UCSD-AML1 (cell line): Measurements from ENCODE around the gene SPDYE16.
"Not testable (repeated sequence)": the region's sequence is repeated elsewhere in the genome, so short reads cannot be mapped to it uniquely, and the experiment has no call there.

ENCODE experiments used
- DNase-seq: peaks from one replicate; lab custom pipeline; 2025; ENCODE audit not compliant: unreplicated experiment; lab: John Stamatoyannopoulos, UW

SPDYE16 gene

GRCh38 chr7:76505168-76506080, 37.7 kb downstream of the SPDYE16 start:
- no peak for DNase-seq

DNA sequence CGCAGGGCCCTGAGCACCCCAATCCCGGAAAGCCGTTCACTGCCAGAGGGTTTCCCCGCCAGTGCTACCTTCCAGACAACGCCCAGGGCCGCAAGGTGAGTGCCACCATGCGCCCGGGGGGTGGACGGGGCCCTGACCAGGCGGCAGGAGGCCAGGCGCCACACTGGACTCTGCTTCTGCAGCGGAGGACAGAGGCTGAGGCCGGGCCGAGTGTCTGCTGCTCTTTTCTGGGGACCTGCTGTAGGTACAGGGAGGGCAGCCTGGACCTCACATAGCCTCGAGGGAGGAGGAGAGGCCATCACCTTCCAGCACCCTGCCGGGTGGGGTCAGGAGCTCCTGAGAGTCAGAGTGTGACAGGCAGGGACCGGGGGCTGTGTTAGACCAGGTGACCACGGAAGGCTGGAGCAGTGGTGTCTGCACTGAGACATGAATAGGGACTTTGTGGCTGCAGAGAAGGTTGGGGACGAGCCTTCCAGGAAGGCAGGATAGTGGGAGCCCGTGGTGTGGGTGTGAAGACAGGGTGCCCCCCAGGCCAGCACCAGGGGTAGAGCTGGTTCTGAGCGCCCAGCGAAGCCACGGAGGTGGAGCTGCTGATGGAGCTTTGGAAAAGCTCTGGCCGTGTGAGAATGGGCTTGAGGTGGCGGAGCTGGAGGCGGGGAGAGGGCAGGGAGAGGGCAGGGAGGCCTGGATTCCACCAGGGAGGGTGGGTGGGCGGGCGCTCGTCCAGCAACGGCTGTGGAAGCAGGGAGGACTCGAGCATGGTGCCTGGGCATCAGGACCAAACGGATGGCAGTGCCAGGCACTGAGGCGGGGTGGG, 38.5 kb downstream of the SPDYE16 start:
- DNase-seq, result not testable (repeated sequence)

- DNase-seq, result not testable (repeated sequence)
Measured at GRCh38 chr7:76503244-76503643, 39.9 kb downstream of the SPDYE16 start.

GRCh38 chr7:76502836-76503235, 40.3 kb downstream of the SPDYE16 start:
- not testable (repeated sequence) for DNase-seq

DNA sequence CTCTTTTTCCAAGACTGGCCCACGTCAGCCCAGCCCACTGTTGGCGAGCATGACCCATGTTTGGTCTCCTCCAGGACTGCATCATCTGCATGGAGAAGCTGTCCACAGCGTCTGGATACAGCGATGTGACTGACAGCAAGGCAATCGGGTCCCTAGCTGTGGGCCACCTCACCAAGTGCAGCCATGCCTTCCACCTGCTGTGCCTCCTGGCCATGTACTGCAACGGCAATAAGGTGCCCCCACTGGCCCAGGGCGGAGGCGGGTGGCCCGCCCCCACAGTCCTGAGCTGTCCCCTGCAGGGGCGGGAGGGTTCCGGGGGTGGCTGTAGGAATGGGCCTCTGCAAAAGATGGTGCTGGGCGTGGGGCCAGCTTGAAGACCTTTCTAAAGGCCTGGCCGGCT, 40.9 kb downstream of the SPDYE16 start:
- not testable (repeated sequence) for DNase-seq

DNA sequence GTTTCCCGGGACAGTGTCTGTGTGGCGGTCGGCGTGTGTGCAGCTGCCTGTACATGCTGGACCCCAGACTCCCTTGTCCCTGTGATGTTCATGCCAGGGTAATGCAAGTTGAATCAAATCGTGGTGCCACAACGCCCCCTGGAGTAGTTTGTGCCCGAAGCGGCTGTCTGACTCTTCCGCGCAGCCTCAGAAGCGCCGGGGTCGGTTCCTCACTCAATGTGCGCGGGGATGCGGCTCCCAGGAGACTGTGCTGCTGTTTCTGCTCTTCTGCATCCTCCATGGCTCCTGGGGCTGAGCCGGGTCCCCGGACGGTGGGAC, 43.2 kb downstream of the SPDYE16 start:
- not testable (repeated sequence) for DNase-seq

GRCh38 chr7:76499201-76499923, 43.7 kb downstream of the SPDYE16 start:
- not testable (repeated sequence) for DNase-seq

- not testable (repeated sequence) for DNase-seq
Measured at GRCh38 chr7:76498583-76499200, 44.4 kb downstream of the SPDYE16 start.

DNA sequence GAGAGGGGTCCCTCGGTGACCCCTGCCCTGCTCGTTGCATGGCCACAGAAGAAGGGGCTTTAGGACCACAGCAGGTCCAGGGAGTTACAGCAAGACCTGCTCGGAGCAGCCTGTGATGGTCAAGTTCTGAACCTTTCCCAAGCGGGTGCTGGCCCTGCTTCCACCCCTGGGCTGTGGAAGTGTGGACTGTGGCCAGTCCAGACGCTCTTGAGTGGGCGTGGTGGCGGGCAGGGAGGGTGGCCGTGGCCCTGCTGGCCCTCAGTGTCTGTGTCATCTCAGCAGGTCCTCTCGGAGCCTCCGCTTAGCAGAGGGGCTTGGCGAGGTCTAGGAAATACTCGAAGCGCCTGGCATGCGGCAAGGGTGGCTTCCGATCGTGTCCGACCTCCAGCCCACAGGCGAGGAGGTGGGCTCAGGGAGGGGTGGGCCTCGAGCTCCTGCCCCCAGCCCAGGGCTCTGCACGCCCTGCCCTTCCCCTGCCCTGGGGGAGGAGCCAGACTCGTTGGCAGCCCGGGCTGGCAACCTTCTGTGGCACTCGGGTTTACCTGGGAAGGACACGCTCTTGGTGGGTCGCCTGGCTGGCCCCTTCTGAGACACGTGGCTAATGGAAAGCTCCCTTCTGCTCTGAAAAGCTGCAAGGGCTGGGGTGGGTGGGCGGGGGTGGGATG, 45.0 kb downstream of the SPDYE16 start:
- not testable (repeated sequence) for DNase-seq

DNA sequence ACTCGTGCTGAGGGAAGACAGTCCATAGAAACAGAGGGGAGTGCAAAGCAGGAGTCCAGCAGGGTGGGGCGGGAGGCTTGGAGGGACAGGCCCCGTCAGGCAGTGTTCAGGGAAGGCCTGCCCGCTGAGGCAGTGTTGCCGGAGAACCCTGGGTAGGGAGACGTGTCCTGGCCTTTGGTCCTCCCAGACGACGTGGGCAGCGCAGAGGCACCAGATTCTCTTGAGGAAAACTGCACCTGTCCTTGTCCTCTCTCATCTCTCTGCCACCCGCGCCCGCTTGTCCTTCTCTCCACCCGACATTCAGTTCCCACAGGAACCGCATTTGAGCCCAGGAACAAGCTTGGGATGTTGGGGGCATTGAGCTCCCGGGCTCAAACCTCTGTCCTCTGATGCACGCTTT, 47.4 kb downstream of the SPDYE16 start:
- not testable (repeated sequence) for DNase-seq

GRCh38 chr7:76492139-76492538, 51.0 kb downstream of the SPDYE16 start:
- not testable (repeated sequence) for DNase-seq

DNA sequence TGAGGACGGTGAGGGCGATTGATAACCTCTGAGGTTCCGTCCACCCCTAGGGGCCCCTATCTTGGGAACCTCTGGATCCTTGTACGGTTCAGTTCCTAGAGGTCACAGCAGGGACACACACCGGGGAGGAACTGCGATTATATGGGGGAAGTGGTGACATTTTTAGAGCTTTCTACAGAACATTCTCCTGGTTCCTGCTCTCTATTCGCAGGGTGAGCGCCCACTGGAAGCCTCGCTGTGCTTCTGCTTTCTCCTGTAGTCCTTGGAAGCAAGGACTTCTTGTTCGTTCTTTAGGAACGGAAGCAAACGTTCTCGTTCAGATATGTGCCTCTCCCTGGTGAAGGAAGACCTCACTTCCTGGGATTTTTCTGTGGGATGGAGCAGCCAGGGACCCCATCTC, 55.1 kb downstream of the SPDYE16 start:
- not testable (repeated sequence) for DNase-seq

DNA sequence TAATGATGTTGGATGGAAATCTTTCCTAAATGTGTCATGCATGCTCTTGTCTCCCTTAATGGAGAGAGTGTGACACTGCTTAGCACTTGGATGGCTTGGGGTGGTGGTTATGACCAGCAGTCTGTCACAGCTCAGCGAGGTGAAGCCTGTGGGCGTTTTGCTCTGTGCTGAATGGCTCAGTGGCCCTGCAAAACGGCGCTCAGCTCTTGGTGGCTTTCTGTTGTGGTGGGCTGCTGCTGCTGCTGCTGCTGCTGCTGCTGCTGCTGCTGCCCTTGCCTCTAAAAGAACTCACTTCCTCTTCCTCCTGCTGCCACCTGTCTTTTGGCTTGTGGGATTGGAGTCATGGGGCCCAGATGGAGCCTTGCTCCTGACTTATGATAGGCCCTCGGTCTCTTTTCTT, 56.5 kb downstream of the SPDYE16 start:
- not testable (repeated sequence) for DNase-seq

DNA sequence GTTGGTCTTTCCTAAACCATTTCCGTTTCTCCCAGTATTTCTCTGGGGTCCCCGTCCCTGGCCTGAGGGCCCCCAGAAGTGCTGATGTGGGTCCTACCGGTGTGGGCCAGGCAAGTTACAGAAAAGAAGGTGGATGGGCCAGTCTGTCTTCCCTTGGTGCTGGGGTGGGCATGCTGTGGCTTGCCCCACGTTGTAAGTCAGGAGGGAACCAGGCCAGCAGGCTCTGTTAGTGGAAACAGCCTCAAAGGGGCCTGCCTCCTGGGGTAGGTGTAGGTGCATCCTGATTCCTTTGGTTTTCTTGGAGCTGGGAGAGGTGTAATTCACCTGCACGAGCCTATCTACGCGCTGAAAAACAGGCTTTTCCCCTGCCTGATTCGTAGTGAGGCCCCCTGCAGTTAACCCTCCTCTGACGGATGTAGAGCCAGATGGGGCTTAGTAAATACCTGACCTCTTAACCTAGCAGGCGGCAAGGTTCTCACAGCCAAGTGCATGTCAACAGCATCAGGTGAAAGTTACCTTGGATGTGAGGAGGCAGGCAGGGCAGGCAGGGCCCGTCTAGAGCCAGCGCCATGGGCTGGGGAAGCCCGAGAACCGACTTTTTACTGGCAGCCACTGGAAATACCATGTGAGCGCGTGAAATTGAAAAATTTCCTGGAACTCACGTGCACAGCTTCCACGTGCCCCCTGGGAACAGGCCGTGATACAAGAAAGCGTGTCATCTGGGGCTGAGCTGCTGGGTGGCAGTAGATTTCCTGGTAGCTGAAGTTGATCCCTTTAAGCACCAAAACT, 57.1 kb downstream of the SPDYE16 start:
- DNase-seq, result not testable (repeated sequence)

DNA sequence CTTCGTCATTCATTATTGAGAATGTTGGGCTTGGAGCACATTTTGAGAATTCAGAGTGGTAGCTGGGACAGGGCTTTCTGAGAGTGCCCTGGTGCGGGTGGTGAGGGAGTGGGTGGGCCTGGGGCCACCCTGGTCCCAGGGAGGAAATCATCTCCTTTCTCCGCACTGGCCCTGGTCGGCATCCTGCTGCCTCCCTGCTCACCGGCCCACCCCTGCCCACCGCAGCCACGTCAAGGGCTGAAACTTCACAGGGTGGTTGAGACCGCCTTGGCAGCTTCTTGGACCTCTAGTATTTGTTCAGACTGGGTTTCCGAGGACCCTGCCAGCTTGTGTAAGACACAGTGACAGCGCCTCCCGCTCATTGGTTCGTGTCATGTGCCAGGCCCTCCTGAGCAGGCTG, 58.6 kb downstream of the SPDYE16 start:
- not testable (repeated sequence) for DNase-seq

GRCh38 chr7:76483081-76483480, 60.0 kb downstream of the SPDYE16 start:
- DNase-seq, result not testable (repeated sequence)

GRCh38 chr7:76482660-76483059, 60.4 kb downstream of the SPDYE16 start:
- DNase-seq, result not testable (repeated sequence)
